GM12878 (cell line): Measurements from ENCODE around the gene NSL1. TPM values are rescaled to one million over a fixed set of nuclear protein-coding genes. Genes with fewer than 3 reads are reported as not detected.

Experiments used
- FOXM1 ChIP-seq: IDR thresholded peaks from 2 replicates; pipeline ENCODE4 v1.6.1; 2012; ENCODE audit warnings: low read depth, mild to moderate bottlenecking, inconsistent platforms, low read length, moderate library complexity
- GABPA ChIP-seq: IDR thresholded peaks from 2 replicates; pipeline ENCODE4 v1.6.1; 2014; ENCODE audit warnings: antibody characterized with exemption, low read depth, mild to moderate bottlenecking, inconsistent platforms
- LARP7 ChIP-seq: fragments of 450-650 bp; IDR thresholded peaks from 2 replicates; pipeline ENCODE4 v1.6.1; 2017; ENCODE audit warnings: mild to moderate bottlenecking
- NFYB ChIP-seq: IDR thresholded peaks from 2 replicates; pipeline ENCODE4 v1.6.1; 2011; ENCODE audit warnings: low read depth, mild to moderate bottlenecking, low read length, improper control_type of control experiment, moderate library complexity; ENCODE audit not compliant: insufficient read depth
- POLR2A ChIP-seq: IDR thresholded peaks from 2 replicates; pipeline ENCODE4 v1.6.1; 2011; ENCODE audit warnings: low read depth, mild to moderate bottlenecking, low read length
- POU2F2 ChIP-seq: IDR thresholded peaks from 3 replicates; pipeline ENCODE4 v1.6.1; 2011; ENCODE audit warnings: low read depth, mild to moderate bottlenecking, low read length, borderline replicate concordance
- SMAD5 ChIP-seq: IDR thresholded peaks from 2 replicates; pipeline ENCODE4 v1.6.1; 2016; ENCODE audit warnings: antibody characterized with exemption, low read depth
- TCF12 ChIP-seq: IDR thresholded peaks from 2 replicates; pipeline ENCODE4 v1.6.1; 2011; ENCODE audit warnings: low read depth, mild to moderate bottlenecking, low read length
- ZNF274 ChIP-seq: IDR thresholded peaks from one replicate; pipeline ENCODE4 v1.8.0; 2011; ENCODE audit not compliant: insufficient read length, insufficient read depth
- polyA plus RNA-seq, 11 experiments: library from polyadenylated mRNA; depleted of rRNA in 4 of 11; unstranded in 6 of 11; stranded (reverse) in 5 of 11; fragments of >200 nt; fragmentation: Nextera tagmentation in 4 of 11; fragmentation: Illumina TruSeq in 1 of 11; extraction: Ambion mirVana in 4 of 11; extraction: Trizol in 1 of 11; gene quantifications; 1 replicate in 1 of 11; 2 replicates in 10 of 11; pipeline versions ENCODE4 v1.2.1 to v1.2.3, GENCODE V29; 2011 to 2016; ENCODE audit warnings: inconsistent platforms in 2 of 11, missing spikeins in 2 of 11, low read depth in 1 of 11
- total RNA-seq, 4 experiments: library from RNA; depleted of rRNA in 3 of 4; stranded (reverse); fragments of >200 nt in 3 of 4; fragmentation: Illumina TruSeq in 1 of 4; extraction: Trizol in 1 of 4; gene quantifications; 2 replicates each; pipeline versions ENCODE4 v1.2.1 to v1.2.3, GENCODE V29; 2013 to 2021
- TF ChIP-seq, protein P1 (sequence below): IDR thresholded peaks from 2 replicates; pipeline ENCODE4 v1.6.1; 2012; ENCODE audit warnings: improper control_type of control experiment, low read depth, low read length; ENCODE audit not compliant: insufficient replicate concordance
- TF ChIP-seq, protein P2 (sequence below): fragments of 150-350 bp; IDR thresholded peaks from 2 replicates; pipeline ENCODE4 v1.6.1; 2016; ENCODE audit warnings: low read depth, low read length
- TF ChIP-seq, protein P3 (sequence below): fragments of 450-650 bp; IDR thresholded peaks from 2 replicates; pipeline ENCODE4 v1.6.1; 2017; ENCODE audit warnings: mild to moderate bottlenecking
- TF ChIP-seq, protein P4 (sequence below): fragments of 450-650 bp; conservative IDR thresholded peaks from 2 replicates; pipeline ENCODE4 v1.6.1; 2017; ENCODE audit warnings: mild to moderate bottlenecking, moderate library complexity

Gene NSL1
- total and polyA plus RNA-seq, 10 of the 15 experiments (the other 5 are each of a cell fraction or from before 2014, with no cell fraction given): 36.7 to 74.2 (median 46.4) TPM

DNA sequence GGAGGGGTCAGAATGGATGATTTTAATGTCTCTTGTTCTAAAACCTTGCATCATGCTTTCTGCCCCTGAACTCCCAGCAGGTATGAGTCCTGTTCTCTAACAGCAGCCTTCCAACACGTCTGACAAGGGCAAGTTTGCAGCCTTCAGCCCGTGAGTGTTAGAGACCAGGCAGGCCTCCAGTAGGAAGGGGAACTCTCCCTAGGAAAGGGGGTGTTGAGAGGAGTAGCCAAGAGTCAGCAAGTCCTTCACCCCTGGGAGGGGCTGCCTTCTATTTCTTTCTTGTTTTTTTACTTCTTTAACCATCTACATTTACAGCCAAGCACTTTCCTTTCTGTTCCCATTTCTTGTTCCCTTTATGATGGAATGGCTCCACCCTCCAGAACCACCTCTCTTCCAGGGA, 106.1 kb downstream of the NSL1 start (continued):
- TF ChIP-seq, protein P1, sequence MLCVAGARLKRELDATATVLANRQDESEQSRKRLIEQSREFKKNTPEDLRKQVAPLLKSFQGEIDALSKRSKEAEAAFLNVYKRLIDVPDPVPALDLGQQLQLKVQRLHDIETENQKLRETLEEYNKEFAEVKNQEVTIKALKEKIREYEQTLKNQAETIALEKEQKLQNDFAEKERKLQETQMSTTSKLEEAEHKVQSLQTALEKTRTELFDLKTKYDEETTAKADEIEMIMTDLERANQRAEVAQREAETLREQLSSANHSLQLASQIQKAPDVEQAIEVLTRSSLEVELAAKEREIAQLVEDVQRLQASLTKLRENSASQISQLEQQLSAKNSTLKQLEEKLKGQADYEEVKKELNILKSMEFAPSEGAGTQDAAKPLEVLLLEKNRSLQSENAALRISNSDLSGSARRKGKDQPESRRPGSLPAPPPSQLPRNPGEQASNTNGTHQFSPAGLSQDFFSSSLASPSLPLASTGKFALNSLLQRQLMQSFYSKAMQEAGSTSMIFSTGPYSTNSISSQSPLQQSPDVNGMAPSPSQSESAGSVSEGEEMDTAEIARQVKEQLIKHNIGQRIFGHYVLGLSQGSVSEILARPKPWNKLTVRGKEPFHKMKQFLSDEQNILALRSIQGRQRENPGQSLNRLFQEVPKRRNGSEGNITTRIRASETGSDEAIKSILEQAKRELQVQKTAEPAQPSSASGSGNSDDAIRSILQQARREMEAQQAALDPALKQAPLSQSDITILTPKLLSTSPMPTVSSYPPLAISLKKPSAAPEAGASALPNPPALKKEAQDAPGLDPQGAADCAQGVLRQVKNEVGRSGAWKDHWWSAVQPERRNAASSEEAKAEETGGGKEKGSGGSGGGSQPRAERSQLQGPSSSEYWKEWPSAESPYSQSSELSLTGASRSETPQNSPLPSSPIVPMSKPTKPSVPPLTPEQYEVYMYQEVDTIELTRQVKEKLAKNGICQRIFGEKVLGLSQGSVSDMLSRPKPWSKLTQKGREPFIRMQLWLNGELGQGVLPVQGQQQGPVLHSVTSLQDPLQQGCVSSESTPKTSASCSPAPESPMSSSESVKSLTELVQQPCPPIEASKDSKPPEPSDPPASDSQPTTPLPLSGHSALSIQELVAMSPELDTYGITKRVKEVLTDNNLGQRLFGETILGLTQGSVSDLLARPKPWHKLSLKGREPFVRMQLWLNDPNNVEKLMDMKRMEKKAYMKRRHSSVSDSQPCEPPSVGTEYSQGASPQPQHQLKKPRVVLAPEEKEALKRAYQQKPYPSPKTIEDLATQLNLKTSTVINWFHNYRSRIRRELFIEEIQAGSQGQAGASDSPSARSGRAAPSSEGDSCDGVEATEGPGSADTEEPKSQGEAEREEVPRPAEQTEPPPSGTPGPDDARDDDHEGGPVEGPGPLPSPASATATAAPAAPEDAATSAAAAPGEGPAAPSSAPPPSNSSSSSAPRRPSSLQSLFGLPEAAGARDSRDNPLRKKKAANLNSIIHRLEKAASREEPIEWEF: no peak
- no peak for TF ChIP-seq TCF12
- TF ChIP-seq NFYB: no peak
- no peak for TF ChIP-seq GABPA
- TF ChIP-seq ZNF274: no peak
- no peak for TF ChIP-seq FOXM1
- no peak for TF ChIP-seq POU2F2
- TF ChIP-seq LARP7: no peak
- TF ChIP-seq POLR2A: no peak
- no peak for TF ChIP-seq SMAD5
- TF ChIP-seq, protein P2, sequence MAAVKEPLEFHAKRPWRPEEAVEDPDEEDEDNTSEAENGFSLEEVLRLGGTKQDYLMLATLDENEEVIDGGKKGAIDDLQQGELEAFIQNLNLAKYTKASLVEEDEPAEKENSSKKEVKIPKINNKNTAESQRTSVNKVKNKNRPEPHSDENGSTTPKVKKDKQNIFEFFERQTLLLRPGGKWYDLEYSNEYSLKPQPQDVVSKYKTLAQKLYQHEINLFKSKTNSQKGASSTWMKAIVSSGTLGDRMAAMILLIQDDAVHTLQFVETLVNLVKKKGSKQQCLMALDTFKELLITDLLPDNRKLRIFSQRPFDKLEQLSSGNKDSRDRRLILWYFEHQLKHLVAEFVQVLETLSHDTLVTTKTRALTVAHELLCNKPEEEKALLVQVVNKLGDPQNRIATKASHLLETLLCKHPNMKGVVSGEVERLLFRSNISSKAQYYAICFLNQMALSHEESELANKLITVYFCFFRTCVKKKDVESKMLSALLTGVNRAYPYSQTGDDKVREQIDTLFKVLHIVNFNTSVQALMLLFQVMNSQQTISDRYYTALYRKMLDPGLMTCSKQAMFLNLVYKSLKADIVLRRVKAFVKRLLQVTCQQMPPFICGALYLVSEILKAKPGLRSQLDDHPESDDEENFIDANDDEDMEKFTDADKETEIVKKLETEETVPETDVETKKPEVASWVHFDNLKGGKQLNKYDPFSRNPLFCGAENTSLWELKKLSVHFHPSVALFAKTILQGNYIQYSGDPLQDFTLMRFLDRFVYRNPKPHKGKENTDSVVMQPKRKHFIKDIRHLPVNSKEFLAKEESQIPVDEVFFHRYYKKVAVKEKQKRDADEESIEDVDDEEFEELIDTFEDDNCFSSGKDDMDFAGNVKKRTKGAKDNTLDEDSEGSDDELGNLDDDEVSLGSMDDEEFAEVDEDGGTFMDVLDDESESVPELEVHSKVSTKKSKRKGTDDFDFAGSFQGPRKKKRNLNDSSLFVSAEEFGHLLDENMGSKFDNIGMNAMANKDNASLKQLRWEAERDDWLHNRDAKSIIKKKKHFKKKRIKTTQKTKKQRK: no peak
- TF ChIP-seq, protein P3, sequence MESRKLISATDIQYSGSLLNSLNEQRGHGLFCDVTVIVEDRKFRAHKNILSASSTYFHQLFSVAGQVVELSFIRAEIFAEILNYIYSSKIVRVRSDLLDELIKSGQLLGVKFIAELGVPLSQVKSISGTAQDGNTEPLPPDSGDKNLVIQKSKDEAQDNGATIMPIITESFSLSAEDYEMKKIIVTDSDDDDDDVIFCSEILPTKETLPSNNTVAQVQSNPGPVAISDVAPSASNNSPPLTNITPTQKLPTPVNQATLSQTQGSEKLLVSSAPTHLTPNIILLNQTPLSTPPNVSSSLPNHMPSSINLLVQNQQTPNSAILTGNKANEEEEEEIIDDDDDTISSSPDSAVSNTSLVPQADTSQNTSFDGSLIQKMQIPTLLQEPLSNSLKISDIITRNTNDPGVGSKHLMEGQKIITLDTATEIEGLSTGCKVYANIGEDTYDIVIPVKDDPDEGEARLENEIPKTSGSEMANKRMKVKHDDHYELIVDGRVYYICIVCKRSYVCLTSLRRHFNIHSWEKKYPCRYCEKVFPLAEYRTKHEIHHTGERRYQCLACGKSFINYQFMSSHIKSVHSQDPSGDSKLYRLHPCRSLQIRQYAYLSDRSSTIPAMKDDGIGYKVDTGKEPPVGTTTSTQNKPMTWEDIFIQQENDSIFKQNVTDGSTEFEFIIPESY: no peak
- TF ChIP-seq, protein P4, sequence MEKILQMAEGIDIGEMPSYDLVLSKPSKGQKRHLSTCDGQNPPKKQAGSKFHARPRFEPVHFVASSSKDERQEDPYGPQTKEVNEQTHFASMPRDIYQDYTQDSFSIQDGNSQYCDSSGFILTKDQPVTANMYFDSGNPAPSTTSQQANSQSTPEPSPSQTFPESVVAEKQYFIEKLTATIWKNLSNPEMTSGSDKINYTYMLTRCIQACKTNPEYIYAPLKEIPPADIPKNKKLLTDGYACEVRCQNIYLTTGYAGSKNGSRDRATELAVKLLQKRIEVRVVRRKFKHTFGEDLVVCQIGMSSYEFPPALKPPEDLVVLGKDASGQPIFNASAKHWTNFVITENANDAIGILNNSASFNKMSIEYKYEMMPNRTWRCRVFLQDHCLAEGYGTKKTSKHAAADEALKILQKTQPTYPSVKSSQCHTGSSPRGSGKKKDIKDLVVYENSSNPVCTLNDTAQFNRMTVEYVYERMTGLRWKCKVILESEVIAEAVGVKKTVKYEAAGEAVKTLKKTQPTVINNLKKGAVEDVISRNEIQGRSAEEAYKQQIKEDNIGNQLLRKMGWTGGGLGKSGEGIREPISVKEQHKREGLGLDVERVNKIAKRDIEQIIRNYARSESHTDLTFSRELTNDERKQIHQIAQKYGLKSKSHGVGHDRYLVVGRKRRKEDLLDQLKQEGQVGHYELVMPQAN: no peak
- TF ChIP-seq, all 136 proteins: peak for 0
